HL-60/S4 treated with phorbol 12-myristate 13-acetate at 8.2 ng/mL for 4 days and 3 days (cell line): ENCODE results near the gene ITPR1.

ENCODE experiments used
- in situ Hi-C: fragments of 300-500 bp; cut with MboI; formaldehyde crosslinking; loops from 2 replicates; pipeline ENCODE4 v1.15.0; 2022; ENCODE audit warnings: low sequenced_read_pairs

Gene ITPR1

DNA sequence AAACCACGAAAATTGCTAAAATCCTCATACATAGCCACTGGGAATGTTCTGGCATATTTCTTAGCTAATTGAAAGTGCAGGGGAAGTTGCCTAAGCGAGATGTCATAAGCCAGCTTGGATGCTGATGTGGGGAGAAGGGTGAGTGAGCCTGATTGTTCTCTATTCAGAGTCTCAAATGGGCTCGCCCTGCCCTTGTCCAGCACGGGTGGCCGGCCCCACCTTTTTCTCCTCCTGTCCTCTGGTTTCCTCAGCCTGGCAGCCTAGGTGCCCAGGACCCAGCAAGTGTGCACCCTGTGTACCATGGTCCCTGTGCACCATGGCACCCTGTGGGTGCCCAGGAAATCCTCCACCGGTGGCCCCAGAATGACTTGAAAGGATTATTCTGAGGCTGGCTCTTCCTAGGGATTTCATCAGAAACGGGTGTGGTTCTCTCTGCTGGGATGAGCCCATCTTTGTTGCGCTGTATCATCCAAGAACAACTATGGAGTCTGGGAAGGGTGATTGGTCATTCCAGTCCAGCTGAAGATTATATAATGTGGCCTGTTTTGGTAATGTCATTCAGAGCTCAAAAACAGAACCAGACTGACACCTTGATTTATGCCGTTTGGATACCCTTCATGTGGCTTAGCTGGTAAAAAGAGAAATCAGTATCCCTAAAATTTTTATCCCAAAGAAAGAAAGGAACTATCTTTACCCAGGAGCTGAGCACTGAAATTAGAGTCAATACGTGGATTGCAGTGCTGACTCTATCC, 335.3 kb downstream of the ITPR1 start:
- in situ Hi-C loops: loop anchor here (25.0 kb wide), 1 partner anchor 234 kb away; no protein-coding TSS in a partner anchor

DNA sequence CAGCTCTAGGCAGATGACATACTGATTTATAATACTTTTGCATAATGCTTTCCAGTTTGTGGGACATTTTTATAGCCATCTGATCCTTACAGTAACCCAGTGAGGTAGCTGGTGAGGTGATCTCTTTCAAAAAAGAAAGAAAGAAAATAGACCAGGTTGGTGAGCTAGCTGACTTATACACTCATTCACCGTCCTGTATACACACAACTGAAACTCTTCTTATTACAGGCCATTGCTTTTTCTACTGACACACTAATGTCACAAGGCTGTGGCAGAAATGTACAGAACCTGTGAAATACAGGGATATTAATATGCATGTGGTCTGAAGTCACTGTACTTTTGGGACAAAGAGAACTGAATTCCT, 335.9 kb downstream of the ITPR1 start:
- in situ Hi-C loops: loop anchor here (25.0 kb wide), 1 partner anchor 233 kb away; no protein-coding TSS in a partner anchor

DNA sequence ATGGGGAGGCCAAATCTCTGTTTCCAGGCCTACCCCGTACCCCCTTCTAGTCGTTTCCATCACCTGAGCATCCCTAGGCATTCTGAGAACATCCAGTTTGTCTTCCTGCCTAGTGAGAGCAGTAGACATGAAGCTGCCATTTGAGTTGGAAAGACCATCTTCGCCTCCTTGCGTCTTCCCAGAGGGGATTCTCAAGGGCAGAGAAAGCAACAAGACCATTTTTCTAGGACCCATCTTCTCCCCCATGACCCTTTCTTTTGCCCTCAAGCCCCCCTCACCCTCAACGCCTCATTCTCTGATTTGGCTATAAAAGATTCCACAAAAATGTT, 337.4 kb downstream of the ITPR1 start:
- in situ Hi-C loops: loop anchor here (10.0 to 25.0 kb wide), 2 partner anchors 144 to 232 kb away; partner anchors contain the start of gene BHLHE40

DNA sequence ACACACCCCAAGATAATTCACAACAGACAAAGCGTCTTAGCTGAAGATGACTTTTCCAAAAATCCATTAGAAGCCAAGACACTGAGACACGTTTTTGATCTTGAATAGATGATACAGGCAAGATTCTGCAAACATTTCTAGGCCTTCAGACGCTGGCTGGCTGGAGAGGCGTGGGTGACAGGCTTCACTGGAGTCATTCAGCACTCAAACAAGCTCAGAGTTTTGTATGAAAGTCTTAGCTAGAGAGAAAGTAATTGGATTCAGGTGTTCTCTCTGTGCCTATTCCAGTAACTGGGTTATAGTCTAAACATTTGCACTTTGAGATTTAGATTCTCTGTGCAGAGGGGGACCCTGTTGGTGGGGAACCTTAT, 338.4 kb downstream of the ITPR1 start:
- in situ Hi-C loops: loop anchor here (10.0 to 25.0 kb wide), 2 partner anchors 143 to 231 kb away; partner anchors contain the start of gene BHLHE40

DNA sequence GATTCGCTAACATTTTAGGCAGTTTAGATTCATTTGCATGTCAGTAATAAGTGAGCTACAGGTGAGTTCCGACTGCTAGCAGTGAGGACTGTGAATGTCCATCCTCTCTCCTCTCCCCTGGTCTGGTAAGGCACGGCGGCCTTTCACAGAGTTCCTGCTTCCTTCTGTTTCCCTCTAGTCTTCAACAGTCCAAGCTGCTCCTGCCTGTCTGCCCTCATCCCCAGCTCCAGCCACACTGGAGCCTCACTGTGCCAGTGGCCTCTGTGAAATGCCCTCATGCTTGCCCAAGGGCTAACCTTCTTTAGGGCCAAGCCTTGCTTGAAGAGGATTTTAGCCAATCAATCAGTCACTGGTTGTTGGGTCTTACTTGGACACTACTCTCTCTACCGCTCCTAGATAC, 340.3 kb downstream of the ITPR1 start:
- in situ Hi-C loops: loop anchor here (10.0 to 25.0 kb wide), 2 partner anchors 141 to 229 kb away; partner anchors contain the start of gene BHLHE40

DNA sequence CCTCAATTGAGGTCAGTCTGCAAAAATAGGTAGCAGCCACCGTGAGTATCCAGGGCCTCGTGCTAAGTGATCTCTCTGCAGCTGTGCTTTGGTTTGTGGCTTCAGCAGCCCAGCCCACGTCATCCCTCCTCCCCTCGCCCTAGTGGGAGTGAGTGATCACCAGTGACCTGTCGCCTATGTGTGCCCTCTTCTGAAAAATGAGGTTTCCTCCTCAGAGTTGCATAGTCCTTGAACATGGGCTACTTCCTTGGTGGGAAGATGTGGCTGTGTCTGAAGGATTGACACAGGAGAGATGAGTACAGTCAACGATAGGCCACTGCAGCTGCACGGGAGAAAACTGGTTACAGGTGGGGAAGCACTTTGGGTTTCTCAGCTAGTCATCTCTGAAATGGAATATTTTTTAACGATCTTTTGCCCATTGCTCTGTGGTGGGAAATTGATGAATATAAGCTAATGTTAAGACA, 341.3 kb downstream of the ITPR1 start:
- in situ Hi-C loops: loop anchor here (10.0 to 25.0 kb wide), 2 partner anchors 140 to 228 kb away; partner anchors contain the start of gene BHLHE40

DNA sequence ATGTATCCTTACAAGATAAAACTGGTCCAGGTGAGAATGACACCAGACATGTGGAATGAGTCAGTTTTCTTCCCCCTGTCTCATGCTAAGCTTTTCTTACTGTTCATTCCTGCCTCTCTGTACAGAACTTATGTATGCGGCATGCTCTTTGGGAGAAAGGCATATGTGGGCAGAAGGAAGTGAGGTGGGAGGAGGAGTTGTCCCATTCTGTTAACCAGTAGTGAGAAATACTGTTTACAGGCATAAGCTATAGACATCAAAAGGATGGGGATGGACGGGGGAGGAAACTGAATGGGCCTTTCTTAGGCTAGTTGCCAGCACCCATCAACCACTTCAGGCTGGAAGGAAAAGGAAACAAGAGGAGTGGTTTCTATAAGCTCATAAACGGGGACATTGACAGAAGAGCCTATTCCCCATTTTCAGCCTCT, 342.5 kb downstream of the ITPR1 start:
- in situ Hi-C loops: loop anchor here (10.0 to 25.0 kb wide), 2 partner anchors 139 to 227 kb away; partner anchors contain the start of gene BHLHE40

DNA sequence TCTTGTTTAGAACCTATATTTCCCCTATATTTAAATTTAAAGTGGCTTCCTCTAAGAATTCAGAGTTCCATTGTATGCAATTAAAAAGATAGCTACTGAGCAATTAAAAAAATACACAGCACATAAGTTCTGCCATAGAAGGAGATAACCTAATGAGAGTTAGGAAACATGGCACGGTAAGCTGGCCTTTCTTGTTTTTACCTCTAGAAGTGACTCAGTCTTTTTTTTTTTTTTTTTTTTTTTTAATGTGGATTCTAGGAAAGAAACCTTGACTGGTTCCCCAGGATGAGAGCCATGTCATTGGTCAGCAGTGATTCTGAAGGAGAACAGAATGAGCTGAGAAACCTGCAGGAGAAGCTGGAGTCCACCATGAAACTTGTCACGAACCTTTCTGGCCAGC, 343.4 kb downstream of the ITPR1 start:
- in situ Hi-C loops: loop anchor here (10.0 to 25.0 kb wide), 2 partner anchors 138 to 226 kb away; partner anchors contain the start of gene BHLHE40

DNA sequence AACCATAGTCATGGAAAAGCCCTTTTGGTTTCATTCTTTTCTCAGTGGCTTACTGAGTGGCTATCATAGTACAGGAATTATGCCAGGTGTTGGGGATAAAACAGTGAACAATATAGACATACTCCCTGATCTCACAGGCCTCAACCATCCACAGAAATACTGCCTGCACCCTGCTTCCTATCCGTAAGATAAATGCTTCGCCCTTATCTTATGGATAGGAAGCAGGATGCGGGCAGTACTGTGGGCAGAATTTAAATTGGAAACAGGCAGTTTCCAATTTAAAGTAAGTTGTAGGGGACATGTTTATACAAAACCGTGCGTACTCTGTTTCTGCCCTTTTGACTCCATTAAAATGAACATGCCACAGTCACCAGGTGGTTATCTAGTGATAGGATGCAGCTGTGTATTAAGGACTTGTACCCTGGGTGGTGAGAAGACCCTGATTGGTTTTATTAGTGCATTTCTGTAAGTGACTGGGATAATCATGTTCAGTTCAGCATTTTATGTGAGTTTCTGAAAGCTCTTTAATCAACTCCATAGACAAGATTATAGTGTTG, 344.3 kb downstream of the ITPR1 start:
- in situ Hi-C loops: loop anchor here (10.0 to 25.0 kb wide), 2 partner anchors 137 to 225 kb away; partner anchors contain the start of gene BHLHE40

DNA sequence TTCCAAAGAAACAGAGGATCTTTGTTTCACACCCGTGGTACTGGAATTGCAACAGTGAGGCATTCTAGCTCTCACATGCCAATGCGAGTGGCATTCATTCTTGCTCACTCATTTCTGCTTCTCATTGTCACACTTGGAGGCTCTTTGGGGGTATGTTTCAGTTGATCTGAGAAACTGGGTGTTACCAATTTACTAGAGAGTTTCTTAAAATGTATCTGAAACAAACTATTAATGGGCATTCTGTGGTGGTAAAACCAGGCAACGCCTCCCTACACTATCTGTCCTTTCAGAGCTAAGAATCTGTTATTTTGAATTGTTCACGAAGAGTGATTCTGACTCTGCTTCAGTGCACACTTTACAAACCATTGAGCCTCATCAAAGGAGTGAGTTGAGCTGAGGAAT, 345.5 kb downstream of the ITPR1 start:
- in situ Hi-C loops: loop anchor here (10.0 to 25.0 kb wide), 2 partner anchors 136 to 224 kb away; partner anchors contain the start of gene BHLHE40

DNA sequence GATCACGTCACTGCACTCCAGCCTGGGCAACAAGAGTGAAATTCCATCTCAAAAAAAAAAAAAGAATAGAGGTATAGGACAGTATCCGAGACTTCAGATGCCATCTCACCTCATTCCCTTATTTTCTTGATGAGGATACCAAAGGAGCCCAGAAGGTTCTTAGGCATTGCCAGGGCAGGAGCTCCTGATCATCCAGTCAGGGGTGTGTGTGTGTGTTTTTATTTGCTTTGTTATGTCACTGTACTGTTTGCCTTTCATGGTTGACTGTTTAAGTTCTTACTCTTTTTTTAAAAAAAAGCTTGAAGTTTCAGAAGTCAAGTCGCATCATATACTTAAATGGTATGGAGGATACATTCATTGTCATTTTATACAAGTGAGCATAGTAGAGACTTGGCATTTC, 346.1 kb downstream of the ITPR1 start:
- in situ Hi-C loops: loop anchor here (10.0 to 25.0 kb wide), 2 partner anchors 136 to 223 kb away; partner anchors contain the start of gene BHLHE40

DNA sequence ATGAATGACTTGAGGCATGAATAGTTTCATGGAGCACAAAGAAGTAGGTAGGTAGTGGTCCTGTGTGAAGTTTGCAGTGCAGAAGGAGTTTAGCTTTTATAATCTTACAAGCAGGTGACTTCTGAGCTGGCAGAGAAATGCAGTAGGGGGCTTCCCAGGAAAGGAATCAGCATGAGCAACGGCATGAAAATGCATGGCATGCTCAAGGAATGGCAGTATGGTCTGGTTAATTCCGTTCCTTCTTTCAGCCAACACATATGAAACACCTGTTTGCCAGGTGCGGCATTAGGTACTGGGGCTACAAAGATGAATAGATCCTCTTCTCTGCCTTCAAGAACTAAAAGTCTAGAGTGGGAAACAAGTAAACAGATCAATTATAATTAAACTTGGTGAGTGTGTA, 348.1 kb downstream of the ITPR1 start:
- in situ Hi-C loops: loop anchor here (25.0 kb wide), 1 partner anchor 221 kb away; no protein-coding TSS in a partner anchor

DNA sequence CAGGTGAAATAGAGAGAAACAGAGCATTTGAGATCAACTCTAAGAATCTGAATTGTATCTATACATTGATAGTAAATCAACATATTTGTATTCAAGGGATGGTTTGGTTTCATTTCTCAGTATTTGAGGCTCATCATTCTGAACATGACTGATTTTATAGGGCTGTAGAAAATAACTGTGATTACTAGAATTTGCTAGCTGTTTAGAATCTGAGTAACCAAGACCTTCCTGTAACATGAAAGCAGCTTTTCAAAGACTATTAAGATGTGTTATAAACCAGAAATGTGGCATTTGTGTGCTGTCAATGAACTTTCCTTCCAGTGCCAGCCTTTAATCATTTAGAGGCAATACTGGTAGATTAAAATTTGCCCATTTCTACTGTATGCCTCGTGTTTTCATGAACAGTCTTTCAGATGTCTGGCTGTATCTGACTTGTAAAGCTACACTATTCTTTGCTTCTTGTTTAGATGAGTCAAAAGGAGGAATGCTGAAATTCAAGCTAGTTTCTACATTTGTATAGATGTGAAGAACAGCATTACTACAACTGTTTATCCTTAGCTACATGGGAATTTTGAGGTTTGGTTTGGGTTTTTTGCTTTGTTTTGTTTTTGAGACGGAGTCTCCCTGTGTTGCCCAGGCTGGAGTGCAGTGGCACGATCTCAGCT, 348.8 kb downstream of the ITPR1 start:
- in situ Hi-C loops: loop anchor here (25.0 kb wide), 1 partner anchor 220 kb away; no protein-coding TSS in a partner anchor

DNA sequence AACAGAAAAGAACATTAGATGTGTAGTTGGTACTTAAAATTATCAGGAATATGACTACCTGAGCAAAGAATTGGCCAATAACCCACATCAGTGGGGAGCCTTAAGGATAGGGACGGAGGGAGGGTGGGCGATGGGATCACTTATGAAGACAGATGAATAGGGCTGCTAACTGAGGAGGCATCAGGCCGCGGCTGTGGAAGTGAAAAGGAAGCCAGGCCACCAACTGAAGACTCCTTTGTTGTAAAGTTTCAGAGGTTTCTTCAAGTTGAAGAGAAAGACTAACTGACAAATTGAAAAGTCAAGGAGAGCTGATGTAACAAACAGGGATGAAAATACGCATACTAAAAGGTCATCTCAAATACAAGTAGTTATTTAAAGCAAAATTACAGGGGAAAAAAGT, 350.5 kb downstream of the ITPR1 start:
- in situ Hi-C loops: loop anchor here (25.0 kb wide), 1 partner anchor 219 kb away; no protein-coding TSS in a partner anchor

DNA sequence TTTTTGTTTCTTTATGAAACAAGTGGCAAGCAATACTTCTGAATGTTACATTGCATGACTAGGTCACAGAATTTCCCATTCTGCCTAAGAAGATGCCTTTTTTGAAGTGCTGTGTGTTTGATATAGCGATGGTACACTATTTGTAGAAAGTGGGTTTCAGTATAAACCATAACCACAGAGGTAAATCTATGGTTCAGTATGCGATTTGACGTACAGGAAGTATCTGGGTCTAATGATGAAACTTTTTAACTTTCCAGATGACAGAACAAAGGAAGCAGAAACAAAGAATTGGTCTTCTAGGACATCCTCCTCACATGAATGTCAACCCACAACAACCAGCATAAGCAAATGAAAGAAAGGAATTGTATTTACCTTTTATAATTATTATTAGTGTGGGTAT, 352.7 kb downstream of the ITPR1 start:
- in situ Hi-C loops: loop anchor here (25.0 kb wide), 1 partner anchor 216 kb away; no protein-coding TSS in a partner anchor

DNA sequence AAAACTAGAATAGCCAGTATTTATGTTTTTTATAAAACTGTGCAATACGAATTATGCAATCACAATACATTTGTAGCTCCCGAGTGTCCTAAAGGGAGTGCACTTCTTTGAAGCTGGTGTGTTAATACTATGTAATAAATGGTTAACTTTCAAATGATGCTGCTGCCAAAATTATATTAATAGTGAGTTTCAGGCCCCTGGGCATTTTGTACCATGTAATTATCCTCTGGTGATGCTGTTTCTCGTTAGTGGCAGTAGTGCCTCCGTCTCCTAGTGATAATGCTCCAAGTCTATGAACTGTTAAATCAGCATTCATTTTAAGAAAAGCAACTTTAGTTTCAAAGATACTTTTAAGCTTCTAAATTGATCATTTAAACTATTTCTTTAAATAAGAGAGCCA, 353.4 kb downstream of the ITPR1 start:
- in situ Hi-C loops: loop anchor here (25.0 kb wide), 1 partner anchor 216 kb away; no protein-coding TSS in a partner anchor

DNA sequence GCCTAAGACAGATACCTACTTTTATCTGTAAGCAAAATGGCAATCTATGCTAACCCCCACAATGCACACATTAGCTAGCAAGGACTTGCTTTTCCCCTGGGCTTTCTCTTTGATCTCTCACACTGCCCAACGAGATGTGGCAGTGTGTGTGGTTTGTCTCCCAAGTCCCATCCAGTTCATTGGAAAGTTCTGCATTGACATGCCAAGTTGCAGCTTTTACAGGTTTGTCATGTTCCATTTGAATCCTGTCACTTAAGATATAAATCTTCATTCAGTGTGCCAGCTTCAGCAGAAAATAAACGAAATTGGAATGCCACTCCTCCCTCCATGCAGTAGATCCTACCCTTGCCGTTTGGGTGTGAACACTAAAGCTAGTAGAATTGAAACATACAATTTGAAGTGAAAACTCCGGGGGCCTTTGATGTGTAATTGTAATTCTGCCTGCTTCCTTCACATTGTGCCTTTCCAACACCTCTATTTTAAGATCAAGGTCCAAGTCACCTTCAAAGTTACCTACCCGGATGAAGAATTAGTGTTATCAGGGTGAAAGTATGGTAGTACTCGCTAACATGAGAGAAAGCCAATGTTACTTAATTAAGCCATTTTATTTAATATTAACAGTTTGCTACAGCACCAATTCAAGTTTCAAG, 355.2 kb downstream of the ITPR1 start:
- in situ Hi-C loops: loop anchor here (25.0 kb wide), 1 partner anchor 214 kb away; no protein-coding TSS in a partner anchor

DNA sequence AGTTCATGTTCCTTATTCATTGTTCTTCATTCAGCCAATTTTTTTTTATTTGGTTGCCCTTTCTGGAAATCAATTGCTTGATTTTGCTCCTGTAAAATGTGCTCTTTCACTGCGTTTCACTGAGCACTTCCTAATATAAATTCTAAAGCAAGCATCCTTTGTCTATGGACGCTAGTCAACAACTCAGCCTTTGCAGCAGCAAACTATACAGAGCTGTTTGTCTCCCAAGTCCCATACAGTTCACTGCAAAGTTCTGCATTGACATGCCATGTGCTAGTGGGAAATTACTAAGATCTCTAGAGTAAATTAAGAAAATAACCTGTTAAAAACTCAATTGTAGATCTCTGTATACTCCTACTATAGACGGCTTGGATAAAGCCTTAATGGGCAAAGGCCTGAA, 356.0 kb downstream of the ITPR1 start:
- in situ Hi-C loops: loop anchor here (25.0 kb wide), 1 partner anchor 213 kb away; no protein-coding TSS in a partner anchor

DNA sequence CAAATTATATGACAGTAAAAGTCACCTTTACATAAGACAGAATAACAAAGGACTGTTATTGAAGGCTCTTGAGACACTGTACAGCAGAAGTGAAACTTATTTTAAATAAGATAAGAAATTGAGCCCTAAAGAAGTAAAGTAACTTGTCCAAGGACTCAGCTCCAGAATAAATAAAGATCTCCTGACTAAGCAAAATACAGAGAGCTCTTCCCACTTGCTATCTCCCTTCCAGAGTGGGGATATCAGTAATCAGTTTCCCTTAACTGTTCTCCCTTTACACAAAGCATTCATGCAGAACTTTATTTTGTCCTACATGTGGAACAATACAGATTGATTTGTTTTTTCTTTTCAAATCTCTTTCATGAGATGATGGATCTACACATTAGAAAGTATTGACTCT, 356.6 kb downstream of the ITPR1 start:
- in situ Hi-C loops: loop anchor here (25.0 kb wide), 1 partner anchor 213 kb away; no protein-coding TSS in a partner anchor
